OCI-LY7 (cell line): ENCODE data around the gene HSD17B10. TPM values are rescaled to one million over a fixed set of nuclear protein-coding genes. Genes with fewer than 3 reads are reported as not detected.

ENCODE experiments used
- BruUV-seq: library from RNA; stranded (reverse); fragments of 400-500 nt; replicated peaks from 2 replicates; lab custom pipeline; 2021; lab: Mats Ljungman, UMichigan
- CTCF ChIA-PET: fragments of 300-600 bp; sonication (Branson Sonifier 250); formaldehyde crosslinking; loops from one replicate; lab custom pipeline; 2022; ENCODE audit warnings: antibody characterized with exemption; ENCODE audit not compliant: unreplicated experiment; lab: Charles Lee
- POLR2A ChIA-PET: fragments of 300-600 bp; sonication (Branson Sonifier 250); formaldehyde crosslinking; loops from one replicate; lab custom pipeline; 2022; ENCODE audit warnings: antibody characterized with exemption; lab: Charles Lee
- DNase-seq: peaks from one replicate; pipeline ENCODE4 v3.0.0-alpha.2; 2015; ENCODE audit warnings: low spot score
- H2AFZ ChIP-seq: fragments of 200-600 bp; sonication (generic), shearing (Covaris generic); 2 replicates; pipeline ENCODE4 v1.6.1; 2014; ENCODE audit warnings: mild to moderate bottlenecking, antibody characterized with exemption, low read length, moderate library complexity
- H3K27ac ChIP-seq: fragments of 200-600 bp; sonication (generic); 2 replicates; pipeline ENCODE4 v1.5.1; 2014; ENCODE audit warnings: mixed run types, low read depth, mild to moderate bottlenecking, moderate library complexity, low read length, inconsistent platforms; ENCODE audit not compliant: poor library complexity, severe bottlenecking
- H3K36me3 ChIP-seq: fragments of 200-600 bp; sonication (generic); 2 replicates; pipeline ENCODE4 v1.6.1; 2014; ENCODE audit warnings: mild to moderate bottlenecking, antibody characterized with exemption, low read length, moderate library complexity, mixed read lengths; ENCODE audit not compliant: insufficient read depth
- H3K4me1 ChIP-seq: fragments of 200-600 bp; sonication (generic); 2 replicates; pipeline ENCODE4 v1.5.1; 2014; ENCODE audit warnings: mild to moderate bottlenecking, low read length; ENCODE audit not compliant: insufficient read depth, poor library complexity, severe bottlenecking
- H3K4me2 ChIP-seq: fragments of 200-600 bp; sonication (generic); 2 replicates; pipeline ENCODE4 v1.6.1; 2014; ENCODE audit warnings: mild to moderate bottlenecking, low read length
- H3K4me3 ChIP-seq: fragments of 200-600 bp; sonication (generic); 2 replicates; pipeline ENCODE4 v1.5.1; 2014; ENCODE audit warnings: mild to moderate bottlenecking, low read depth, low read length; ENCODE audit not compliant: poor library complexity, severe bottlenecking
- H3K79me2 ChIP-seq: fragments of 200-600 bp; sonication (generic); 2 replicates; pipeline ENCODE4 v1.6.1; 2016; ENCODE audit warnings: low read depth, mild to moderate bottlenecking, low read length, moderate library complexity, mixed read lengths; ENCODE audit not compliant: insufficient read depth
- H3K9me2 ChIP-seq: fragments of 200-600 bp; sonication (generic); 2 replicates; pipeline ENCODE4 v1.6.1; 2016; ENCODE audit warnings: mild to moderate bottlenecking, low read length, mixed read lengths; ENCODE audit not compliant: insufficient read depth
- H3K9me3 ChIP-seq: fragments of 200-600 bp; sonication (generic); 2 replicates; pipeline ENCODE4 v1.6.1; 2014; ENCODE audit warnings: mild to moderate bottlenecking, mixed run types, low read length, mixed read lengths
- H4K20me1 ChIP-seq: fragments of 200-600 bp; sonication (generic); 2 replicates; pipeline ENCODE4 v1.6.1; 2014; ENCODE audit warnings: mild to moderate bottlenecking, antibody characterized with exemption, low read length, moderate library complexity, mixed read lengths; ENCODE audit not compliant: insufficient read depth
- EZH2phosphoT487 ChIP-seq: fragments of 200-600 bp; sonication (generic); IDR thresholded peaks from 2 replicates; pipeline ENCODE4 v1.6.1; 2018; ENCODE audit warnings: low read depth, borderline replicate concordance, mild to moderate bottlenecking, mixed run types, antibody characterized with exemption, low read length, moderate library complexity, mixed read lengths
- intact Hi-C: fragments of 100-400 bp; cut with micrococcal nuclease; formaldehyde crosslinking; loops from one replicate; pipeline ENCODE4 v1.10.0; 2022; ENCODE audit not compliant: unreplicated experiment
- total RNA-seq, 2 experiments: library from RNA; depleted of rRNA in 1 of 2; stranded (reverse); fragments of >200 nt in 1 of 2; shearing (Covaris generic) in 1 of 2; gene quantifications; 2 replicates each; pipeline ENCODE4 v1.2.3, GENCODE V29; 2014 to 2022
- TF ChIP-seq, protein P1 (sequence below): fragments of 200-600 bp; sonication (generic); conservative IDR thresholded peaks from 2 replicates; pipeline ENCODE4 v1.5.1; 2014; ENCODE audit warnings: mild to moderate bottlenecking, antibody characterized with exemption, low read length, moderate library complexity, mixed read lengths

HSD17B10 gene
- total RNA-seq, 2 experiments from 2014 or later, result 107 to 123 TPM

DNA sequence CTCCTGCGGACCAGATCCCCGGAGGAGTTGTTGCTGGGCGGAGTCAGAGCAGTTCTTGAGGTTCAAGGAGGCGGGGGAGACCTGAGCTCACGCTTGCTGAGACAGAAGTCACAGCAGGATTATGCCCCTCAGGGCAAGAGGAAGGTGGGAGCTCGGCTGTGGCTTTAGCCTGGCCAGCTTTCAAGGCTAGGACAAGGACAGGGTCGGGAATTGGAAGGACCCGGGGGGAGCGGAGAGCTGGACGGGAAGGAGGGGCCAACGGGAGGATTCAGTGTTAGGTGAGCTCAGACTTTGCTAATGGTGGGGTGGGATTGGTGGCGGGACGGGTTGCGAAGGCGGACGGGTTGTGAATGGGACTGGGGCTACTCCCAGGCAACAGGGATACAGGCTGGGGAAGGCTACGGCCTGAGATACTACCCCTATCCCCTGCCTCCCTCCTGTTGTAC is 11.3 kb downstream of the HSD17B10 start, which contains the start of gene RIBC1:
TSS of gene RIBC1 (plus strand) at position 13 of the 446 bp plus-strand sequence. CDS start 3,404 bp downstream, outside the sequence.
- H2AFZ ChIP-seq, result peak within 1 kb of the TSS; percentile 46; the same call in 1 of the 2 replicates
- peaks cover 9% of the 10 kb centered on the region for H3K4me1 ChIP-seq
- peak within 1 kb of the TSS; percentile 98 for H3K4me2 ChIP-seq
- no peaks in the 10 kb centered on the region for H3K9me2 ChIP-seq
- DNase-seq, result no peak
- peaks cover 41% of the 10 kb centered on the region for H3K79me2 ChIP-seq
- H3K36me3 ChIP-seq, result peaks cover 18% of the 10 kb centered on the region
- intact Hi-C loops, result loop anchor here (1.0 to 2.0 kb wide), 2 partner anchors 11 to 262 kb away; partner anchors contain the start of gene HSD17B10
- peak within 1 kb of the TSS; percentile 98 for H3K27ac ChIP-seq
- BruUV-seq, result no TSS peak
- CTCF ChIA-PET, result no interaction called here
- H3K9me3 ChIP-seq, result no peaks in the 10 kb centered on the region
- peak within 1 kb of the TSS; percentile 83 for H3K4me3 ChIP-seq
- peaks cover 6% of the 10 kb centered on the region; the same call in 1 of the 2 replicates for H4K20me1 ChIP-seq
- POLR2A ChIA-PET, result interaction anchor here (0.8 to 1.1 kb wide), 2 partner anchors 9 to 12 kb away, joined by 3 read pairs; no protein-coding TSS in a partner anchor
- TF ChIP-seq, protein P1, sequence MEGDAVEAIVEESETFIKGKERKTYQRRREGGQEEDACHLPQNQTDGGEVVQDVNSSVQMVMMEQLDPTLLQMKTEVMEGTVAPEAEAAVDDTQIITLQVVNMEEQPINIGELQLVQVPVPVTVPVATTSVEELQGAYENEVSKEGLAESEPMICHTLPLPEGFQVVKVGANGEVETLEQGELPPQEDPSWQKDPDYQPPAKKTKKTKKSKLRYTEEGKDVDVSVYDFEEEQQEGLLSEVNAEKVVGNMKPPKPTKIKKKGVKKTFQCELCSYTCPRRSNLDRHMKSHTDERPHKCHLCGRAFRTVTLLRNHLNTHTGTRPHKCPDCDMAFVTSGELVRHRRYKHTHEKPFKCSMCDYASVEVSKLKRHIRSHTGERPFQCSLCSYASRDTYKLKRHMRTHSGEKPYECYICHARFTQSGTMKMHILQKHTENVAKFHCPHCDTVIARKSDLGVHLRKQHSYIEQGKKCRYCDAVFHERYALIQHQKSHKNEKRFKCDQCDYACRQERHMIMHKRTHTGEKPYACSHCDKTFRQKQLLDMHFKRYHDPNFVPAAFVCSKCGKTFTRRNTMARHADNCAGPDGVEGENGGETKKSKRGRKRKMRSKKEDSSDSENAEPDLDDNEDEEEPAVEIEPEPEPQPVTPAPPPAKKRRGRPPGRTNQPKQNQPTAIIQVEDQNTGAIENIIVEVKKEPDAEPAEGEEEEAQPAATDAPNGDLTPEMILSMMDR, result no peak
- no peak for TF ChIP-seq EZH2phosphoT487

DNA sequence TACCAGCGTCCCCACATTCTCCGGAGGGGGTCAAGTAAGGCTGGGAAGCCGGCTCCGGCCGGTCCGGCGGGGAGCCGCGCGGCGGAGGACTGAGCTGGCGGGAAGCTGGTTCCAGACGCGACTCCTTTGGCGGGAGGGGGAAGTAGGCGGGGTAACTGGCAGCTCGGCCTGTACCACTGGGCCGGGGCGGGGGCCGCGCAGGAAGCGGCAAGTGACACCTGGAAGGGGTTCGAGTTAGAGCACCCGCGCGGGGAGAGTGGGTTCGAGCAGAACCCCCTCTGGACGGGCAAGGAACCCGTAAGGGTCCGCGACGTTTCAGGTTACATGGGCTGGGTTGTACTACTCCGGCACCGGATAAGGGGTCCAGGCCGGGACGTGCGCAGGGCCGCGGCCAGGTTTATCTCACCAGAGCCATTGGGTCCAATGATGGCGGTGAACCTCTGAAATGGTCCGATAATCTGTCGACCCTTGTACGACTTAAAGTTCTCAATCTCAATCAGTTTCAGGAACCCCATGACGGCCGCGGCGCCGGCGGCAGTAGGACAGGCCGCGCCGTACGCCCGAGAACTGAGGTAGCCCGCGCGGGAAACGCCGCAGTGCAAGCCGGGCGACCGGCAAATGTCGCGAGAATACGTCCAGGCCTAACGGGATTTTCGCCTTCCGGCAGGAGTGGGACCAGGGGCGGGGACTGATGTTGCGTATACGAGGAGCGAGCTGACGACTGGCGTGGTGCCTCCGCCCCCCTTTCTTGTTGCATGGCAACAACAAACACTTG is 11.9 kb downstream of the HSD17B10 start, which contains the start of gene SMC1A:
TSS of gene SMC1A (minus strand) at position 569 of the 775 bp plus-strand sequence. CDS start at position 515, 54 bp downstream.
- peak within 1 kb of the TSS; percentile 83 for H3K4me3 ChIP-seq
- peaks cover 9% of the 10 kb centered on the region for H3K4me1 ChIP-seq
- POLR2A ChIA-PET, result interaction anchor here (0.7 to 1.1 kb wide), 3 partner anchors 8 to 292 kb away, joined by 3 read pairs; no protein-coding TSS in a partner anchor
- H3K79me2 ChIP-seq, result peaks cover 47% of the 10 kb centered on the region
- H4K20me1 ChIP-seq, result peaks cover 6% of the 10 kb centered on the region; the same call in 1 of the 2 replicates
- no peaks in the 10 kb centered on the region for H3K9me3 ChIP-seq
- peak within 1 kb of the TSS; percentile 98 for H3K4me2 ChIP-seq
- TF ChIP-seq, protein P1, result no peak
- TF ChIP-seq EZH2phosphoT487, result no peak
- H3K9me2 ChIP-seq, result no peaks in the 10 kb centered on the region
- peak within 1 kb of the TSS; percentile 98 for H3K27ac ChIP-seq
- peak; percentile 95 for DNase-seq
- BruUV-seq, result no TSS peak
- H3K36me3 ChIP-seq, result peaks cover 22% of the 10 kb centered on the region
- intact Hi-C loops, result loop anchor here (1.0 to 2.0 kb wide), 2 partner anchors 12 to 263 kb away; partner anchors contain the start of gene HSD17B10
- H2AFZ ChIP-seq, result peak within 1 kb of the TSS; percentile 46; the same call in 1 of the 2 replicates
- CTCF ChIA-PET, result interaction anchor here (0.5 to 0.9 kb wide), 2 partner anchors 10 to 599 kb away, joined by 3 read pairs; no protein-coding TSS in a partner anchor
